ENCODE data around the gene COL26A1. TPM values are rescaled to one million over a fixed set of nuclear protein-coding genes. Genes with fewer than 3 reads are reported as not detected.
"Not testable (repeated sequence)": the region's sequence is repeated elsewhere in the genome, so short reads cannot be mapped to it uniquely, and the experiment has no call there.

The COL26A1 gene
- total RNA-seq: not detected
- long read RNA-seq: 0 reads

DNA sequence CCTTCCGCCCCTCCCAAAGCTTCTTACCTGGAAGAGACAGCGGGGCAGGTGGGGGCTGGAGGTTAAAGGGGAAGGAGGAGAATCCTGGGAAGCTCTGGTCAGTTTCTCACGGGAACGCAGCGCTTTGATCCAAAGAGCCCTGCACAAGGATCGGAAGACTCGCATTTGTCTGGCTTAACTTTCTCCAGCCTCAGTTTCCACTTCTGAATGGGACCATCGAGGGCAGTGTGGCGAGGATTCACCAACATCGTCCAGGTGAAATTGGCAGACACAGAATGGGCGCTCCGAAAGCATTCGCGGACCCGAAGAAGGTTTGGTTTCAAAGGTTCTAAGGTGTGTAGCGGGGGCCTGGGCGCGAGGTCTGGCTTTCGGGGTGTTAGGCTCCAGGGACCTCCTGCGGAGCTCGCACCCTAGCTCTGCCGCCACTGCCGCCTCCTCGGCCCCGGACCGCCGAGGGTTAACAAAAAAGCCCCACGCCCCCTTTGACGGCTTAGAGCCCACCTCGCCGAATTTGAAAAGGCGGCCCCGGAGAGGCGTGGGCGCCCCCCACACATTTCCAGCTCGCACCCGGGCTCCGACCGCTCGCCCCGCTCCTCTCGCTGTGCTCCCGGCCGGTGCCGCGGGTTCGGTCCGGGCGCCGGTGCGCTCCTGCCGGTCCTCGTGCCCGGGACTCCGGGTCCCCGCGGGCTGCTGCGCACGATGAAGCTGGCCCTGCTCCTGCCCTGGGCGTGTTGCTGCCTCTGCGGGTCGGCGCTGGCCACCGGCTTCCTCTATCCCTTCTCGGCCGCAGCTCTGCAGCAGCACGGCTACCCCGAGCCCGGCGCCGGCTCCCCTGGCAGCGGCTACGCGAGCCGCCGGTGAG, at the start of gene COL26A1:
Gene COL26A1, plus strand, starts transcription at position 542 of the 862 bp plus-strand sequence. Its CDS starts 158 bp downstream, at position 700.
- peak in 1 of 2 donors; percentile 30 for DNase-seq
- peak; percentile 58 for ATAC-seq
- intact Hi-C loops (cut with DNase I, micrococcal nuclease): loop anchor here in 1 of 2 donors (10.0 kb wide), 1 partner anchor 142 kb away; no protein-coding TSS in a partner anchor

DNA sequence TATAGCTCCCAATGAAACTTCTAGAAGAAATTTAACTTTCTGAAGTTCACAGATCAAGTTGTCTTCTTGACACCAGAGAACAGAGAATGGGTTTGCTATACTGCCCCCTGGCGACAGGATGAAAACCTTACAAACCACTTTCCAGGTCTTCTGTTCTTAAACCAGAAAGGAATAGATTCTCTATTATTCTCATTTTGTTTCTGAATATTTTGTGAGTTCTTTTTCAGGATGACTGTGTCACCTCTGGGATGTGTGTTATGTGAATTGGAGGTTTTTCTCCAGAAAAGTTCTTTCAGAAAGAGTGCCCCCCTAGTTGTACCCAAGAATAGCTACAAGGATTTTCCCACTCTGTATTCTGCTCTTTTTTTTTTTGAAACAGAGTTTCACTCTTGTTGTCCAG, 47.3 kb upstream of the COL26A1 start:
- intact Hi-C loops (cut with DNase I, micrococcal nuclease): no loop called here
- ATAC-seq (peak; percentile 42), DNase-seq (peak in 1 of 2 donors; percentile 33)

DNA sequence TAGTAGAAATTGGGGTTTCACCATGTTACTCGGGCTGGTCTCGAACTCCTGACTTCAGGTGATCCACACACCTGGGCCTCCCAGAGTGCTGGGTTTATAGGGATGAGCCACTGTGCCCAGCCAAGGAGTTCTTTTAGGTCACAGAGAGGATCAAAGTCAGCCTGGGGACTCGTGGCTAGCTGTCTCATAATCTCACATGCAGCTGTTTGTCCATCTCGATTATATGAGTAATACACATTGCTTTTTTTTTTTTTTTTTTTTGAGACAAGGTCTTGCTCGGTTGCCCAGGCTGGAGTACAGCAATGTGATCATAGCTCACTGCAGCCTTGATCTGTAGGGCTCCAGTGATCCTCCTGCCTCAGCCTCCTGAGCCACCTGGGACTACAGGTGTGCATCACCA, 43.3 kb upstream of the COL26A1 start:
- ATAC-seq (no peak), DNase-seq (no peak)
- intact Hi-C loops (cut with DNase I, micrococcal nuclease): no loop called here

DNA sequence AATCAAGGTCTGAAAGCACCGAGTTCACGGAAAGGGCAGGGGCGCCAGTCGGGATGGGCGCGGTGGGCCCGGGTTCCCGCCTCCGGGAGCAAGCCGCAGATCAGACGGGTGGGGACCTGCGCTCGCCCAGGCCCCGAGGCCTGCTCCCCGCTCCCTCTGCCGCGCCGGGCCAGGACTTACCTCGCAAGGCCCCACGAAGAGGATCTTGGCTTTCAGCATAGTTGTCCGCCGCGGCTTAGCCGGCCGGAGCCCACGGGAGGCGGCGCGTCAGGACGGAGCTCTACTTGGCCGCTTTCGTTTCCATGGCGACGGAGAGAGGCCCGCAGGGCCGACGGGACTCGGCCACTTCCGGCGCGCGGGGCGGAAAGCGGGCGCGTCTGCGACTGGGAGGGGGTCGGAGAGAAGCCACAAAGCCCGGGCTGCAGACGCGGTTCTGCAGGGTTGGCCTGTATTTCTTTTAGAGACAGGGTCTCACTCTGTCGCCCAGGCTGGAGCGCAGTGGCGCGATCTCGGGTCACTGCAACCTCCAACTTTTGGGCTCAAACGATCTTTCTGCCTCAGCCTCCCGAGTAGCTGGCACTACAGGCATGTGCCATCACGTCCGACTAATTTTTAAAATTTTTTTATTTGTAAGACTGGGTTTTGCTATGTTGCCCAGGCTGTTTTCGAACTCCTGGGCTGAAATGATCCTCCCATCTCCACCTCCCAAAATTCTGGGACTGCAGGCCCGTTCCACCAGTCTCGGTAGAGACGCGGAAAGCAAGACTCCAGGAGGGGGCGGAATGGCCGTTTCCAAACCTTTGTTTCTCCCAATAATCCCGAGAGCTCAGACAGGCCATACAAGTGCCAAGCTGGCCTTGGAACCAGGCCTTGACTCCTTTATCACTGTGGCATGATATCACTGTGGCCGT, 40.9 kb upstream of the COL26A1 start, which contains the start of gene IFT22:
Gene IFT22, minus strand, starts transcription at position 322 of the 911 bp plus-strand sequence. Its CDS starts 103 bp downstream, at position 219.
- intact Hi-C loops (cut with DNase I, micrococcal nuclease): no loop called here
- DNase-seq (peak; percentile 93 to 94), ATAC-seq (peak; percentile 98)

DNA sequence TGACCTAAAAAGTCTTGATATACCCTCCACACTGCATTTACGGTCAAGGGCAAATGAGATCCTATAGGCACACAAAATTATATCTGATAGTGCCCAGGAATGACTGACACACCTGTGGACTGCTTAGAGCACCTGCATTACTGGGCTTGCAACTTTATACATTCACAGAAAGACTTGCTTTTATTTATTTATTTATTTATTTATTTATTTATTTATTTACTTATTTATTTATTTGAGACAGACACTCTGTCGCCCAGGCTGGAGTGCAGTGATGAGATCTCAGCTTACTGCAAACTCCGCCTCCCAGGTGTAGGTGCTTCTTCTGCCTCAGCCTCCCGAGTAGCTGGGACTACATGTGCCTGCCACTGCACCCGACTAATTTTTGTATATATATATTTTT, 34.5 kb upstream of the COL26A1 start:
- intact Hi-C loops (cut with DNase I, micrococcal nuclease): no loop called here
- DNase-seq (no peak), ATAC-seq (no peak)

DNA sequence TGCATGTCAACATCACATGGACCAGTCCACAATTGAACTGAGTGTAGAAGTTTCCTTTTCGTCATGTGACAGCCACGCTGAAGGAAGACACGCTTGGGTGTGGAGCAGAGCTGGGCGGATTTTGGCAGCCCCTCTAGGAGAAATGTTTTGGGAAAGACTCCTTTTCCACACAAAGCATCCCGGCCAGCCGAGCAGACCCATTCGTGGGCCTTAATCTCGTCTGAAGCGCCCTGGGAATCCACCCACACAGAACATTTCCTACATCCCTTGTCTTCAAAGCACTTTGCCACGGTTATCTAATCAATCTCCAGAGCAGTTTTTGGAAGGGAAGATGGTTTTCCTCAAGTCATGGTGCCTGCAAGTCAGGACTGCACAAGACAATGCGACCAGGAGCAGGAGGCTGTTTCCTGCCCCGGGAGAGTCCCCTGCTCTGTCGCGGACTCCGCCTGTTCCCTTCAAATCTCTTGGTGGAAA, 32.6 kb upstream of the COL26A1 start:
- intact Hi-C loops (cut with DNase I, micrococcal nuclease): no loop called here
- DNase-seq (no peak), ATAC-seq (no peak)

DNA sequence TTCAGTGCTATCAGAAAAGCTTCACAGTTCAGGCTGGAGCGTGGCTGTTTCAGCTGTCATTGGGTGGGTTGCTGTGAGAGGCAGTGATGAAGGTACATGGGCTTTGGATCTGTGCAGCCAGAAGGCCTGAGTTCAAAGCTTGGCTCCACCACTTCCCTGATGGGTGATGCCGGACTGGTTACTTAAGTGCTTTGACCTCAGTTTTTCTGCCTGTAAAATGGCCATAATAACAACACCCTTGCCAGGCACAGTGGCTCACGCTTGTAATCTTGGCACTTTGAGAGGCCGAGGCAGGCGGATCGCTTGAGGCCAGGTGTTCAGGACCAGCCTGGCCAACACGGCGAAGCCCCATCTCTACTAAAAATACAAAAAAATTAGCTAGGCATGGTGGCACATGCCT, 30.6 kb upstream of the COL26A1 start:
- no peak for DNase-seq
- no peak for ATAC-seq
- intact Hi-C loops (cut with DNase I, micrococcal nuclease): no loop called here

DNA sequence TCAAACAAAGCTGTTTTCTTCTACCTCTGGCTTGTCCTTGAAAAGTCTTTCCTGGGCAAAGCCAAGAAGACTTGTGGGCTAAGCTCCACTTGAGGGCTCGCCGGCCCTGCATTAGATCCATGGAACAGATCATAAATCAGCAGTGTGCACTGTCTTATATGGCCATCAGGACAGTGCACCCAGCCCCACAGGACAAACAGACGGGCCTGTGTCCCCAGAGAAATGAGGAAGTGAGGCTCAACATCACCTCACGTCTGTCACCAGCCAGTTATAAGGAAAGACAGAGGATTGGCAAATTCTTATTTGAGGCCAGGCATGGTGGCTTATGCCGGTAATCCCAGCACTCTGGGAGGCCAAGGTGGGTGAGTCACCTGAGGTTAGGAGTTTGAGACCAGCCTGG, 28.8 kb upstream of the COL26A1 start:
- DNase-seq (peak; percentile 38 to 39), ATAC-seq (peak; percentile 99)
- intact Hi-C loops (cut with DNase I, micrococcal nuclease): no loop called here

DNA sequence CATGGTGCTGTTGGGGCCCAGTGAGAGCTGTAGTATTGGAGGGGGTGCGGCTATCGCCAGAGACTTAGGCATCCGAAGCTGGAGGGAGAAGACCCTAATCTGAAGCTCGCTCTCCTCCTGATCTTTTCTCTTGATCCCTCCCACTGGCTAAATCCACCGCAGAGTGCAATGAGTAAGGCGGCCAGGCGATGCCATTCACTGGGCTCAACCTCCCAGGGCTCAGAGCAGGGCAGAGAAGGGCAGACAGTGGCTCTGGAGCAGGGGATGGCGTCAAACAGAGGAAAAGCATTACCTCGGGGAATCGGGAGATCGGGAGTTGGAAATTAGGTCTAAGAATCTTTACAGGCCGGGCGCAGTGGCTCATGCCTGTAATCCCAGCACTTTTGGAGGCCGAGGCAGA, 22.3 kb upstream of the COL26A1 start:
- intact Hi-C loops (cut with DNase I, micrococcal nuclease): no loop called here
- ATAC-seq: no peak
- no peak for DNase-seq

DNA sequence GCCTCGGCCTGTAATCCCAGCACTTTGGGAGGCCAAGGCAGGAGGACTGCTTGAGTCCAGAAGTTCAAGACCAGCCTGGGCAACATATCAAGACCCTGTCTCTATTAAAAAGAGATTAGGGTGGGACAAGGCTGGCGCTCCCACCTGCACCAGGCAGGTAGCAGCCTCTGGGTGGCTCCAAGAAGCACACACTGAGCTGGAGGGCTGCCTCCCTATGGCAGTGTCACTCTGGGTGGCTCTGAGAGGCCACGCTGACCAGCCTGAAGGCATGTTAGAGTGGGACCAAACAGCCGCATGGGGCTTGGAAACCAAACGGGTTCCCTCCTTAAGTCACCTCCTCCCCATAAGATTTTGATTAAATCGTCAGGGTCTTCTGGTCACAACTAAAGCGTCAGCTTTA, 19.8 kb upstream of the COL26A1 start:
- intact Hi-C loops (cut with DNase I, micrococcal nuclease): no loop called here
- DNase-seq: no peak
- no peak for ATAC-seq

DNA sequence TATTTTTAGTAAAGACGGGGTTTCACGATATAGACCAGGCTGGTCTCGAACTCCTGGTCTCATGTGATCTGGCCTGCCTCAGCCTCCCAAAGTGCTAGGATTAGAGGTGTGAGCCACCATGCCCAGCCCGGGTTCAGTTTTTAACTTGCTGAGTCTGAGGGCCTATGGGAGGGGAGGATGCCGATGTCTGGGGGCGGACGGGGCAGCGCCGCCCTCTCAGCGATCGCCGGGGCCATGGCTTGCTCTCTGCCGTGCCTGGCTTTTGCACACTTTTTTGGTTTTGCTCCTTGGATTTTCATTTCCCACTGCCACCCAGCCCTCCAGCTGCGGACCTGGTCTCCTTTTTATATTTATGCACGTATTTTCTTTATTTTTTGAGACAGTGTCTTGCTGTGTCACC, 15.2 kb upstream of the COL26A1 start:
- ATAC-seq (no peak), DNase-seq (no peak)
- intact Hi-C loops (cut with DNase I, micrococcal nuclease): no loop called here

DNA sequence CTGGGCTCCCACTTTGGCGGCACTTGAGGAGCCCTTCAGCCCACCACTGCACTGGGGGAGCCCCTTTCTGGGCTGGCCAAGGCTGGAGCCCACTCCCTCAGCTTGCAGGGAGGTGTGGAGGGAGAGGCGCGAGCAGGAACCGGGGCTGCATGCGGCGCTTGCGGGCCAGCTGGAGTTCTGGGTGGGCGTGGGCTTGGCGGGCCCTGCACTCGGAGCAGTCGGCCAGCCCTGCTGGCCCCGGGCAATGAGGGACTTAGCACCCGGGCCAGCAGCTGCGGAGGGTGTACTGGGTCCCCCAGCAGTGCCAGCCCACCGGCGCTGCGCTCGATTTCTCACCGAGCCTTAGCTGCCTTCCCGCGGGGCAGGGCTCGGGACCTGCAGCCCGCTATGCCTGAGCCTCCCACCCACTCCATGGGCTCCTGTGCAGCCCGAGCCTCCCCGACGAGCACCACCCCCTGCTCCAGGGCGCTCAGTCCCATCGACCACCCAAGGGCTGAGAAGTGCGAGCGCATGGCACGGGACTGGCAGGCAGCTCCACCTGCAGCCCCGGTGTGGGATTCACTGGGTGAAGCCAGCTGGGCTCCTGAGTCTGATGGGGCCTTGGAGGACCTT, 14.1 kb upstream of the COL26A1 start:
- DNase-seq; ATAC-seq; intact Hi-C loops (cut with DNase I, micrococcal nuclease): not testable (repeated sequence)

DNA sequence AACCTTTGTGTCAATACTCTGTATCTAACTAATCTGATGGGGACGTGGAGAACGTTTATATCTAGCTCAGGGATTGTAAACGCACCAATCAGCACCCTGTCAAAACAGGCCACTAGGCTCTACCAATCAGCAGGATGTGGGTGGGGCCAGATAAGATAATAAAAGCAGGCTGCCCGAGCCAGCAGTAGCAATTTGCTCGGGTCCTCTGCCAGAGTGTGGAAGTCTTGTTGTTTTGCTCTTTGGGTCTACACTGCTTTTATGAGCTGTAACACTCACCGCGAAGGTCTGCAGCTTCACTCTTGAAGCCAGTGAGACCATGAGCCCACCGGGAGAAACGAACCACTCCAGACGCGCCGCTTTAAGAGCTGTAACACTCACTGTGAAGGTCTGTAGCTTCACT, 13.4 kb upstream of the COL26A1 start:
- intact Hi-C loops (cut with DNase I, micrococcal nuclease); ATAC-seq; DNase-seq: not testable (repeated sequence)

DNA sequence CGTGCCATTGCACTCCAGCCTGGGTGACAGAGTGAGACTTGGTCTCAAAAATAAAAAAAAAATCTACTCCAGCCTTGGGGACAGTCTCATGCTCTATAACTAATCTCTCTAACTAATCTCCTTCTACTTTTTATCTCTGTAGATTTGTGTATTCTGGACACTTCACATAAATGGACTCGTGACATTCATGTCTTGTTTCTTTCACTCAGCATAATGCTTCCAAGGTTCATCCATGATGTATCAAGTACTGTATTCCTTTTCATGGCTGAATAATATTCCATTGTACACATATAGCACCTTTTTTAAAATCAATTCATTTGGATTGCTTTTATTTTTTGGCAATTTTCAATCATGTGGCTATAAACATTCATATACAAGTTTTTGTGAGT, 9.8 kb upstream of the COL26A1 start:
- no peak for ATAC-seq

DNA sequence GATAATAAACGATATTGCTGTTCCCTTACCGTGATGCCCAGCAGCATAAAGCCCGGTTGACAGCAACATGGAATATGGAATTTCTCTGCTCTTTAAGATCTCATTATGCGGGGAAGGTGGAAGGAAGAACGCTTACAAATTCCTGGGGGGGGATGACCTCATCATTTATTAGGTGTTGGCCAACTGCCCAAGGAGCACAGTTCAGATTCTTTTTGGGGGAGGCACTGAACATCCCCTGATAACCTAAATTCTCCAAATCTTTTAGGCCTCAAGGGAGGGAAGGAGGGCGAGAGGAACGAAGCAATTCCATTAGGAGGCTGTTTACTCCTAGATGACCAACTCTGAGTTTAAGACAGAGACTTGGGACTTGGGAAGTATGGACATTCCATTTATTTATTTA, 5.2 kb upstream of the COL26A1 start:
- ATAC-seq: no peak
- intact Hi-C loops (cut with DNase I, micrococcal nuclease): no loop called here
- DNase-seq: no peak

More for the DNA sequence above, 9.8 kb upstream of the COL26A1 start:
- DNase-seq: no peak
- intact Hi-C loops (cut with DNase I, micrococcal nuclease): no loop called here

DNA sequence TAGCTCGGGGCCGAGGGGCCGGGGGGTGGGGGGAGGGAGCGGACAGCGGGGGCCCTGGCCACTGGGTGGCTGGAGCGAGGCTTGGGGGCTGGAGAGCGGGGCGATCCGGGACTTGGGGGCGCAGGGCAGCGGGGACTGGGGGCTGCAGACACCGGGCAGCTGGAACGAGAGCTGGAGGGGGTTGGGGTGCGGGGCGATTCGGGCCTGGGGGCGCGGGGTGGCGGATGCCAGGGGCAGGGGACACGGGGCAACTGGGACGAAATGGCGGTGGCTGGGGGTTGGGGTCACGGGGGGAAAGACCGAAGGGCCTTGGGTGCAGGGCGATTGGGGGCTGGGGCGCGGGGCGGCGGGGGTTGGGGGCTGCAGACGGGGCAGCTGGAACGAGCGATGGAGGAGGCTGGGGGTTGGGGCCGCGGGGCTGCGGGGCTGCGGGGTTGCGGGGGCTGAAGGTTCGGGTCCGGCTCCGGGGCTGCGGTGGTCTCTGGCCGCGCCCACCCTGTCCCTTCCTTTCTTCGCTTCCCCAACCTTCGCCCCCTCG, 590 bp downstream of the COL26A1 start:
- intact Hi-C loops (cut with DNase I, micrococcal nuclease): loop anchor here in 1 of 2 donors (10.0 kb wide), 1 partner anchor 142 kb away; no protein-coding TSS in a partner anchor
- ATAC-seq (peak; percentile 7), DNase-seq (no peak)

DNA sequence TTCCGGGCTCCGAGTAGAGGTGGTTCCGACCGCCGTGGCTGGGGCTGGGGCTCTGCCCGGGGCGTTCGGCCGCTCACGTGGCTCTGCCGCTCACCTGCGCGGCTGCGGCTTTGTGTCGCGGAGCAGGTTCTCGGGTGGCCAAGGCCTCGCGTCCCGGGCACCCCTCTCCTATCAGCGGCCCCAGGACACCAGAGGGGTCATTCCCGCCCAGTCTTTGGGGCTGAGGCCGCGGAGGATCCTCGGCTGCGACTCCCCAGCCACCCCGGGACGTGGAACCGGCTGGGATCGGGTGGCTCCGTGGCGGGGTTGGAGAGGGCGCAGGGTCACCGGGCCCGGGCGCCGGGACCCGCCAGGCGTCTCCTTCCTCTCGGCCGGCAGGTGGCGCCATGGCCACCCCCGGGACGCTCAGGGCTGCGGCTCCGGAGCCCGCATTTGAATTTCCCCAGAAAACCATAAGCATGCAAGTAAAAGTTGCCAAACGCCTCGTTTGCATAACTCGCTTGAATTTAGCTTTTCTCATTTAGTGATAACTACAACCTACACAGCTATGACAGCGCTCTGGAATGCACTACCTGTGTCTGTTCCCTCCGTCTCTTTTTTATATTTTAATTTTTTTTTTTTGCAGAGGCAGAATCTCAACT, 1.2 kb downstream of the COL26A1 start:
- peak; percentile 31 to 69 for DNase-seq
- peak; percentile 95 for ATAC-seq
- intact Hi-C loops (cut with DNase I, micrococcal nuclease): loop anchor here in 1 of 2 donors (10.0 kb wide), 1 partner anchor 141 kb away; no protein-coding TSS in a partner anchor

DNA sequence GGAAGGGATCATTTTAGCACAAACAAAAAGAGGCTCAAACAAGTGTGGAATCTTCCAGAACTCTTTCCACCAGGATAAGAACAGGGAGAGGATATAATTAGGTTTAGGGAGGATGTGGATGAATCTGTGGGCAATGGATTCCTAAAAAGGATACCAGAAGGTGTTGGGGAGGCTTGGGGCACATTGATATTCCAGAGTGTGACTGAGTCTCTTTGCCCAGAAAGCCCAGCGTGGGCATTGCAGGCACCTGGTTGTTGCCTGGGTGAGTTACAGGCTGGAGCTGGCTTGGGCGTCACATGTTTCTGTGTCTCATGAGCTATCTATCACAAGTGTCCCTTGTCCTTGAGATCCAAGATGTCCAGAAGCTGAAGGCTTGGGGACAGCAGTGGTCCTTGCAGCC, 3.3 kb downstream of the COL26A1 start:
- DNase-seq: no peak
- intact Hi-C loops (cut with DNase I, micrococcal nuclease): loop anchor here in 1 of 2 donors (10.0 kb wide), 1 partner anchor 139 kb away; no protein-coding TSS in a partner anchor
- no peak for ATAC-seq
